SK-N-SH treated with all-trans-retinoic acid at 6 μM for 48 hours (cell line): ENCODE measurements around the gene ALB.

Source experiments
- ATAC-seq: fragments of 200-7000 bp; cut with Tn5 transposase; 3 replicates; pipeline ENCODE4 v1.9.1; 2020; ENCODE audit warnings: mild to moderate bottlenecking, moderate library complexity
- ARNTL ChIP-seq: fragments of 450-650 bp; formaldehyde crosslinking; IDR thresholded peaks from 2 replicates; pipeline ENCODE4 v1.5.0; 2020; ENCODE audit warnings: low read depth, mild to moderate bottlenecking, moderate library complexity, borderline replicate concordance
- BACH2 ChIP-seq: fragments of 250-450 bp; sonication (Bioruptor Pico); IDR thresholded peaks from 2 replicates; pipeline ENCODE4 v1.9.0; 2021; ENCODE audit warnings: mild to moderate bottlenecking, borderline replicate concordance
- CREB5 ChIP-seq: fragments of 250-450 bp; sonication (Bioruptor Pico); IDR thresholded peaks from 2 replicates; pipeline ENCODE4 v1.5.1; 2020; ENCODE audit warnings: low read depth, mild to moderate bottlenecking, moderate library complexity
- CSDC2 ChIP-seq: fragments of 250-450 bp; sonication (Bioruptor Pico); IDR thresholded peaks from 2 replicates; pipeline ENCODE4 v1.5.0; 2020; ENCODE audit warnings: mild to moderate bottlenecking, moderate library complexity
- CSRNP3 ChIP-seq: fragments of 250-450 bp; sonication (Bioruptor Pico); IDR thresholded peaks from 2 replicates; pipeline ENCODE4 v1.5.1; 2021; ENCODE audit warnings: mild to moderate bottlenecking, moderate library complexity
- ESRRG ChIP-seq: fragments of 250-450 bp; sonication (Bioruptor Pico); IDR thresholded peaks from 2 replicates; pipeline ENCODE4 v1.6.1; 2021; ENCODE audit warnings: mild to moderate bottlenecking
- GLIS3 ChIP-seq: fragments of 250-450 bp; sonication (Bioruptor Pico); IDR thresholded peaks from 2 replicates; pipeline ENCODE4 v1.5.0; 2020; ENCODE audit warnings: mild to moderate bottlenecking, moderate library complexity
- ISL1 ChIP-seq: fragments of 250-450 bp; sonication (Bioruptor Pico); IDR thresholded peaks from 2 replicates; pipeline ENCODE4 v2.1.2; 2022; ENCODE audit warnings: mild to moderate bottlenecking, moderate library complexity
- OSR1 ChIP-seq: fragments of 250-450 bp; sonication (Bioruptor Pico); IDR thresholded peaks from 2 replicates; pipeline ENCODE4 v1.8.0; 2022; ENCODE audit warnings: moderate library complexity, mild to moderate bottlenecking, inconsistent platforms
- PATZ1 ChIP-seq: fragments of 250-450 bp; sonication (Bioruptor Pico); IDR thresholded peaks from 2 replicates; pipeline ENCODE4 v1.8.0; 2020; ENCODE audit warnings: mild to moderate bottlenecking, moderate library complexity, borderline replicate concordance
- POU6F1 ChIP-seq: fragments of 250-450 bp; sonication (Bioruptor Pico); IDR thresholded peaks from 2 replicates; pipeline ENCODE4 v1.8.0; 2021; ENCODE audit warnings: low read depth, mild to moderate bottlenecking, moderate library complexity, borderline replicate concordance
- PPARA ChIP-seq: fragments of 250-450 bp; sonication (Bioruptor Pico); IDR thresholded peaks from 2 replicates; pipeline ENCODE4 v1.5.0; 2020; ENCODE audit warnings: mild to moderate bottlenecking, borderline replicate concordance
- RARB ChIP-seq: fragments of 250-450 bp; sonication (Bioruptor Pico); IDR thresholded peaks from 2 replicates; pipeline ENCODE4 v1.8.0; 2021; ENCODE audit warnings: mild to moderate bottlenecking, moderate library complexity
- SNAI2 ChIP-seq: fragments of 250-450 bp; sonication (Bioruptor Pico); IDR thresholded peaks from 2 replicates; pipeline ENCODE4 v1.5.0; 2020; ENCODE audit warnings: mild to moderate bottlenecking, moderate library complexity
- TCF4 ChIP-seq: fragments of 250-450 bp; sonication (Bioruptor Pico); IDR thresholded peaks from 2 replicates; pipeline ENCODE4 v1.8.0; 2021; ENCODE audit warnings: mild to moderate bottlenecking, moderate library complexity, borderline replicate concordance
- TSHZ2 ChIP-seq: fragments of 250-450 bp; sonication (Bioruptor Pico); IDR thresholded peaks from 2 replicates; pipeline ENCODE4 v1.5.0; 2020; ENCODE audit warnings: mild to moderate bottlenecking, moderate library complexity
- ZC3H10 ChIP-seq: fragments of 250-450 bp; sonication (Bioruptor Pico); IDR thresholded peaks from 2 replicates; pipeline ENCODE4 v1.5.1; 2021; ENCODE audit warnings: mild to moderate bottlenecking, moderate library complexity
- ZFP3 ChIP-seq: fragments of 250-450 bp; sonication (Bioruptor Pico); IDR thresholded peaks from 2 replicates; pipeline ENCODE4 v1.5.0; 2020; ENCODE audit warnings: mild to moderate bottlenecking, moderate library complexity
- ZFP30 ChIP-seq: fragments of 450-650 bp; formaldehyde crosslinking; IDR thresholded peaks from 2 replicates; pipeline ENCODE4 v1.5.0; 2022; ENCODE audit warnings: mild to moderate bottlenecking, moderate library complexity
- ZNF565 ChIP-seq: fragments of 450-650 bp; formaldehyde crosslinking; conservative IDR thresholded peaks from 2 replicates; pipeline ENCODE4 v1.5.0; 2020; ENCODE audit warnings: low read depth, mild to moderate bottlenecking, moderate library complexity
- ZNF70 ChIP-seq: fragments of 450-650 bp; formaldehyde crosslinking; IDR thresholded peaks from 2 replicates; pipeline ENCODE4 v1.5.0; 2020; ENCODE audit warnings: mild to moderate bottlenecking, moderate library complexity
- ZNF8 ChIP-seq: fragments of 450-650 bp; formaldehyde crosslinking; IDR thresholded peaks from 2 replicates; pipeline ENCODE4 v1.5.0; 2020; ENCODE audit warnings: mild to moderate bottlenecking, moderate library complexity

The ALB gene

GRCh38 chr4:73376251-73376650 is 27.8 kb upstream of the ALB start:
- ATAC-seq, result no peak
- TF ChIP-seq GLIS3 (CRISPR knock-in tag) (no peak), ZFP30 (CRISPR knock-in tag) (no peak), TCF4 (CRISPR knock-in tag) (no peak), PATZ1 (no peak), POU6F1 (CRISPR knock-in tag) (no peak), ZNF565 (CRISPR knock-in tag) (no peak), ISL1 (CRISPR knock-in tag) (no peak), ESRRG (CRISPR knock-in tag) (no peak), ZC3H10 (CRISPR knock-in tag) (no peak), ZNF70 (no peak), BACH2 (CRISPR knock-in tag) (no peak), ZFP3 (CRISPR knock-in tag) (no peak), ARNTL (CRISPR knock-in tag) (no peak), PPARA (CRISPR knock-in tag) (no peak), CSRNP3 (CRISPR knock-in tag) (no peak), CREB5 (CRISPR knock-in tag) (no peak), RARB (CRISPR knock-in tag) (no peak), SNAI2 (CRISPR knock-in tag) (no peak), TSHZ2 (no peak)

- ATAC-seq, result no peak
- TF ChIP-seq ZNF8 (CRISPR knock-in tag) (no peak), CREB5 (CRISPR knock-in tag) (no peak), BACH2 (CRISPR knock-in tag) (no peak), ESRRG (CRISPR knock-in tag) (no peak), ARNTL (CRISPR knock-in tag) (no peak), CSDC2 (CRISPR knock-in tag) (no peak), POU6F1 (CRISPR knock-in tag) (no peak), OSR1 (no peak), ISL1 (CRISPR knock-in tag) (no peak), ZC3H10 (CRISPR knock-in tag) (no peak)
Measured at GRCh38 chr4:73376976-73377375, 27.1 kb upstream of the ALB start.
